Measurements from ENCODE around the gene NRN1.
"Not testable (repeated sequence)": the region's sequence is repeated elsewhere in the genome, so short reads cannot be mapped to it uniquely, and the experiment has no call there.

The NRN1 gene

GRCh38 chr6:5981126-5982026, 25.3 kb downstream of the NRN1 start:
- TF ChIP-seq CTCF (IDR thresholded peaks at IDR 0.05; ENCODE audit: control insufficient read depth, insufficient read depth, low read depth, low read length, missing control alignments): no peak
- H3K4me3 ChIP-seq (ENCODE audit: control insufficient read depth, low read depth, low read length): no peak overlapping the region
- DNase-seq (ENCODE audit: low read depth): peak; percentile 45

GRCh38 chr6:5979650-5980420, 26.9 kb downstream of the NRN1 start:
- TF ChIP-seq CTCF (IDR thresholded peaks at IDR 0.05; ENCODE audit: control insufficient read depth, insufficient read depth, low read depth, low read length, missing control alignments): no peak
- no peak for DNase-seq (ENCODE audit: low read depth)
- H3K4me3 ChIP-seq (ENCODE audit: control insufficient read depth, low read depth, low read length): no peak overlapping the region

- no peak for TF ChIP-seq CTCF (IDR thresholded peaks at IDR 0.05; ENCODE audit: control insufficient read depth, insufficient read depth, low read depth, low read length, missing control alignments)
- H3K4me3 ChIP-seq (ENCODE audit: control insufficient read depth, low read depth, low read length): no peak overlapping the region
- no peak for DNase-seq (ENCODE audit: low read depth)
These were observed 29.9 kb downstream of the NRN1 start for GRCh38 chr6:5976811-5977210.

- no peak for DNase-seq (ENCODE audit: low read depth)
- H3K4me3 ChIP-seq (ENCODE audit: control insufficient read depth, low read depth, low read length): no peak overlapping the region
- TF ChIP-seq CTCF (IDR thresholded peaks at IDR 0.05; ENCODE audit: control insufficient read depth, insufficient read depth, low read depth, low read length, missing control alignments): no peak
These were observed 37.6 kb downstream of the NRN1 start for GRCh38 chr6:5968817-5969734.

GRCh38 chr6:5968036-5968435, 38.7 kb downstream of the NRN1 start:
- not testable (repeated sequence) for H3K4me3 ChIP-seq (ENCODE audit: control insufficient read depth, low read depth, low read length); DNase-seq (ENCODE audit: low read depth)

GRCh38 chr6:5967594-5967993, 39.1 kb downstream of the NRN1 start:
- H3K4me3 ChIP-seq (ENCODE audit: control insufficient read depth, low read depth, low read length): no peak overlapping the region
- no peak for DNase-seq (ENCODE audit: low read depth)
- TF ChIP-seq CTCF (IDR thresholded peaks at IDR 0.05; ENCODE audit: control insufficient read depth, insufficient read depth, low read depth, low read length, missing control alignments): no peak

Measured in AG09309 (cell line).